Right atrium auricular region (tissue), 2 donors: Measurements from ENCODE around the gene RPS3. TPM values are rescaled to one million over a fixed set of nuclear protein-coding genes. Genes with fewer than 3 reads are reported as not detected.

Experiments
- DNase-seq: peaks from one replicate; pipeline ENCODE4 v3.0.0-alpha.2; 2019; ENCODE audit warnings: low spot score
- H3K27ac ChIP-seq, 2 donors: fragments of 200-600 bp; sonication (generic); 1 replicate in 1 of 2; 2 replicates in 1 of 2; pipeline ENCODE4 v1.5.1; 2016 to 2019
- H3K27me3 ChIP-seq, 2 donors: fragments of 200-600 bp; sonication (generic); one replicate each; pipeline versions ENCODE4 v1.5.1 to v1.6.0; 2017 to 2019
- H3K36me3 ChIP-seq: fragments of 200-600 bp; sonication (generic); one replicate; pipeline ENCODE4 v1.5.1; 2016
- H3K4me1 ChIP-seq, 2 donors: fragments of 200-600 bp; sonication (generic); one replicate each; pipeline versions ENCODE4 v1.5.1 to v1.6.0; 2017 to 2019
- H3K4me3 ChIP-seq, 2 donors: fragments of 200-600 bp; sonication (generic); 1 replicate in 1 of 2; 2 replicates in 1 of 2; pipeline ENCODE4 v1.5.1; 2017 to 2019; ENCODE audit warnings: mild to moderate bottlenecking in 1 of 2, moderate library complexity in 1 of 2
- H3K9me3 ChIP-seq, 2 donors: fragments of 200-600 bp; sonication (generic); one replicate each; pipeline ENCODE4 v1.5.1; 2019
- CTCF ChIP-seq, 2 donors: fragments of 200-600 bp; sonication (generic); IDR thresholded peaks; one replicate each; pipeline ENCODE4 v1.5.1; 2019; ENCODE audit warnings: antibody characterized with exemption in 2 of 2
- total RNA-seq, 2 donors: library from RNA; depleted of rRNA; stranded (reverse); fragments of >200 nt; gene quantifications; one replicate each; pipeline ENCODE4 v1.1.0, GENCODE V29; 2016

Gene RPS3
- total RNA-seq, 2 donors from 2014 or later, result 391 to 983 TPM

GRCh38 chr11:75428989-75429640, 29.8 kb downstream of the RPS3 start:
- no peak for DNase-seq
- Histone ChIP-seq H3K9me3 (peaks cover 0 to 6% of the 10 kb centered on the region in 2 donors), H3K27me3 (peaks cover 0 to 9% of the 10 kb centered on the region in 2 donors), H3K36me3 (no peaks in the 10 kb centered on the region), H3K4me1 (peaks cover 0 to 20% of the 10 kb centered on the region in 2 donors), H3K27ac (peak overlapping the region in 1 of 2 donors; percentile 14), H3K4me3 (no peak overlapping the region)
- no peak for TF ChIP-seq CTCF (IDR thresholded peaks at IDR 0.05)

- Histone ChIP-seq H3K4me1 (peaks cover 0 to 15% of the 10 kb centered on the region in 2 donors), H3K4me3 (peak overlapping the region in 1 of 2 donors; percentile 43), H3K27me3 (peaks cover 0 to 9% of the 10 kb centered on the region in 2 donors), H3K36me3 (no peaks in the 10 kb centered on the region), H3K9me3 (peaks cover 0 to 6% of the 10 kb centered on the region in 2 donors), H3K27ac (no peak overlapping the region)
- no peak for TF ChIP-seq CTCF (IDR thresholded peaks at IDR 0.05)
- DNase-seq, result no peak
These were observed 30.3 kb downstream of the RPS3 start for GRCh38 chr11:75429641-75429901.

DNA sequence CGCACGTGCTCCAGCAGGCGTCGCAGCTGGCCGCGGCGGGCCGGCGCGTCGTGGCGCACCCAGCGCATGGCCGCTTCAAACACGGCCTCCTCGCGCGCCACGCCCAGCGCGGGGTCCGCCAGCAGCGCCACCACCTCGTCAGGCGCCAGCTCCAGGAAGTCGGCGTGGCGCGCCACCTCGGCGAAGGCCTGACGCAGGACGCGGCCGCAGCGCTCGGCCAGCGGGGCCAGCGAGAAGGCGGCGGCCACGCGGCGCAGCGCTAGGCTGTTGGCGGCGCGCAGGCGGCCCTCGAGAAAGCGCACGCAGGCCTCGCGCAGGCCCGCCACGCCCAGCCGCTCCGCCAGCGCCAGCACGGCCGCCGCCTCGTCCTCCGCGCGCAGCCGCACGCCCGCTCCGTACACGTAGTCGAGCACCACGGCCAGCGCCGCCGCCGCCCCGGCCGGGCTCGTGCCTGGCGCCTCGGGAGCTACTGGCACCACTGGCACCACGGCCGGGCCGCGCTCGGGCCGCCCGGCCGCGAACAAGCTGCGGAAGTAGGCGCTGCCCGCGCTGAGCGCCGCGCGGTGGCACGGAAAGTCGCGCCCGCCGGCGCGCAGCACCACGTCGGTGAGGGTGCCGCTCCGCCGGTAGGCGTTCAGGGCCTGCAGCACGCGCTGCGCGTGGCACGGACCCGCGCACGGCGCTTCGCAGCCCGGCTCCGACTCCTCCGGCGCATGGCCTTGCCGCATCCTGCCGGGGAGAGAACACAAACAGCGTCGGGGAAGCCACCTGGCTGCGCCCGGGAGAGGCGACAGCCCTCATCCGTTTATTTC, 30.8 kb downstream of the RPS3 start:
- no peak for DNase-seq
- Histone ChIP-seq H3K9me3 (peaks cover 0 to 6% of the 10 kb centered on the region in 2 donors), H3K36me3 (no peaks in the 10 kb centered on the region), H3K4me3 (peak overlapping the region; percentile 20 to 43), H3K27me3 (peaks cover 0 to 9% of the 10 kb centered on the region in 2 donors), H3K27ac (no peak overlapping the region), H3K4me1 (peaks cover 0 to 12% of the 10 kb centered on the region in 2 donors)
- TF ChIP-seq CTCF (IDR thresholded peaks at IDR 0.05), result peak in 1 of 2 donors; percentile 20

DNA sequence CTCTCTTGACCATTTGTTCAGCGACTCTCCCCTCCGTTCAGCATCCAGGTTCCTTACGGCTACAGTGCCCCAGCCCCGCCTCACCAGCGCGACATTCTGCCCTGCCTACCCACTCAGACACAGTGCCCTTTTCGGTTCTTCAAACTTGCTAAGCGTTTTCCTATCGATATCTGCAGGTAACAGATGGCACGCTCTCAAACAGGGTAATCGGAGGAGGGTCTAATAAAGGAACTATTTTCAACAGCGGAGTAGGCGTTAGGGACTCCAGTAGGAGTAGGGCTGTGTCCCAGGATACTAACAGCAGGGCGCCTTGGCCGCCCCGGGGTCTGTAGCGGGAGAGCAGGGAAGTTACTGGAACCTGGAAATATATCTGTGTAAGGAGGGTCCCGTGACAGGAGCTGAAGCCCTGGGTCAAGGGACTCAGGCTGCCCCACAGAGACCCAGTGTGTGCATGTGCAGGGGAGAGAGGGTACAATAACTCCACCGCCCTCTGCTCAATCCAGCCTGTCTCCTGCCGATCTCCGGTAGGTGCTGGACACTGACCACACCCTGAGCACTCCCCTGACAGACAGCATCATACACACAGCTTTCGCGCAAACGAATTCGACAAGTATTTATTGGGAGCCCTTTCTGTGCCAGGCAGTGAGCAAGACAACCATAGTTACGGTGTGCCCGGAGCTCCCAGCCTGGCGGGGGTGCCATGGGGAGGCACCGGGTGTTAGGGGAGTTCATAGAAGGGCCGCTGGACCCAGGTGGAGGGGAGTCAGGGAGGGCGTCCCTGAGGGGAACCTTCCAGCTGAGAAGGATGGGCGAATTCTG, 31.6 kb downstream of the RPS3 start:
- Histone ChIP-seq H3K4me3 (peak overlapping the region; percentile 20 to 43), H3K27ac (no peak overlapping the region), H3K4me1 (peaks cover 0 to 12% of the 10 kb centered on the region in 2 donors), H3K36me3 (no peaks in the 10 kb centered on the region), H3K9me3 (peaks cover 0 to 6% of the 10 kb centered on the region in 2 donors), H3K27me3 (peaks cover 0 to 9% of the 10 kb centered on the region in 2 donors)
- TF ChIP-seq CTCF (IDR thresholded peaks at IDR 0.05), result no peak
- no peak for DNase-seq

- H3K27ac ChIP-seq, result no peak overlapping the region
- peaks cover 0 to 12% of the 10 kb centered on the region in 2 donors for H3K4me1 ChIP-seq
- H3K27me3 ChIP-seq, result peaks cover 0 to 9% of the 10 kb centered on the region in 2 donors
- no peak for DNase-seq
- TF ChIP-seq CTCF (IDR thresholded peaks at IDR 0.05), result no peak
- peaks cover 0 to 6% of the 10 kb centered on the region in 2 donors for H3K9me3 ChIP-seq
- no peak overlapping the region for H3K4me3 ChIP-seq
- no peaks in the 10 kb centered on the region for H3K36me3 ChIP-seq
These were observed 32.5 kb downstream of the RPS3 start for GRCh38 chr11:75431533-75432525.
